CD4-positive, alpha-beta T cell treated with Interleukin-2 at 100 ng/mL for 4 hours (primary cell): ENCODE results near the gene TPST1.
"Not testable (repeated sequence)": the region's sequence is repeated elsewhere in the genome, so short reads cannot be mapped to it uniquely, and the experiment has no call there.

Source experiments
- DNase-seq: peaks from one replicate; pipeline ENCODE4 v3.0.0-alpha.2; 2020; ENCODE audit warnings: low spot score

Gene TPST1

DNA sequence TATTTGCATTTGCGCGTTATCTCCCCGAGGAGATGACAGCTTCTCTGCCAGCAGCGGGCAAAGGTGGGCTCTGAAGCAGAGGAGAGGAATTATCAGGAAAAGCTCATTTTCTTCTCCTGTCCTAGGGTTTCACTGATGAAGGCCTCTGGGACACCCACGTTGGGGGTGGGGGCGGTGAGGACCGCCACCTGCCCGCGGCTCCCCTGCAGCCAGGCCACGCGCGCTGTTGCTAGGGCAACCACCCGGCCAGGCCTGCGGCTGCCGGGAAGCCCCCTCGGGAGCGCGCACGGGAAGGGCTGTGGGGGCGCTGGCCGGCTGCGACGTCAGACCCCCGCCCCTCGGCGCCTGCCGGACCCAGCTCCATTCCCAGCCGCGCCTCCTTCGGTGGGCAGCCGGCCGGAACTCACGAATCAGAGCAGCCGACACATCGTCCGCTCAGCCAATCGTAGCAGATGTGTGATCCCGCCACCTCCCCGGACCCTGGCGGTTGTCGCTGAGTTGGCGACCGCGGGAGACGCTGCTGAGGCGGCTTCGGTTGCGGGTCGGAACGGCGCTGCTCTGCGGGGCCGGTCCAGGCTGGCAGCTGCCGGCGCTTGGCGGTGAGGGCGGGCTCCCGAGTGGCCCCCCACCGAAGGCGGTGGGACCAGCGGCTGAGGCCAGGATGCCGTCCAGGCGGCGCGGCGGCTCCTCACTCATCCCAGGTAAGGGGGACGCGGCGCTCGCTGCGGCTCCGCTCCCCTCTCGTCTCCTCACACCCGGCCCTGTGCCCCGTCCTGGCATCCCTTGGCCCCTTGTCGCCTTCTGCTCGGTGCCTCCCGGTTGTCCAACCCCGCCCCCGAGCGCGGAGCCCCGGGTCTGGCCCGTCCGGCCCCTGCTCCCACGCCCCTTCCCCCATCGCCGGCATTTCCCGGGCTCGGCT is at the start of gene TPST1:
TPST1 (plus strand) TSS at position 513 of the 919 bp plus-strand sequence. CDS start 35,092 bp downstream, outside the sequence.
- peak; percentile 77 for DNase-seq

DNA sequence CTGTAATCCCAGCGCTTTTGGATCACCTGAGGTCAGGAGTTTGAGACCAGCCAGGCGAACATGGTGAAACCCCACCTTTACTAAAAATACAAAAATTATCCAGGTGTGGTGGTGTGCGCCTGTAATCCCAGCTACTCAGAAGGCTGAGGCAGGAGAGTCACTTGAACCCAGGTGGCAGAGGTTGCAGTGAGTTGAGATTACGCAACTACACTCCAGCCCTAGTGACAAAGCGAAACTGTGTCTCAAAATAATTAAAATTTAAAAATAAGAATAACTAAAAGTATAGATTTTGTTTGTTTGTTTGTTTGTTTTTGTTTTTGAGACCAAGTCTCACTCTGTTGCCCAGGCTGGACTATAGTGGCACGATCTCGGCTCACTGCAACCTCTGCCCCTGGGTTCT is 49.1 kb upstream of the TPST1 start:
- not testable (repeated sequence) for DNase-seq

DNA sequence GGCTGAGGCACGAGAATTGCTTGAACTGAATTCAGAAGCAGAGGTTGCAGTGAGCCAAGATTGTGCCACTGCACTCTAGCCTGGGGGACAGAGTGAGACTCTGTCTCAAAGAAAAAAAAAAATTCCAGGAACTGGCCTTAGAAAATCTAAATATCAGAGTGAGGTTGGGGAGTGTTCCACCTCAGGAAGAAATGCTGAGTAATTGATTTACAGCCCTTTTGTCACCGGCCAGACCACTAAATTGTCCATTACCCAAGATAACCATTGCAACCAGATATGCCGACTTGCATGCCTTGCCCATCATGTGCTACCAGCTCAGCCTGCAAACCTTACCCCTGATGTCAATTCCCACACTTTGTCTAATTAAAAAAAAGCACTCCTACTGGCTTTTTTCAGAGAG is 48.1 kb upstream of the TPST1 start:
- no peak for DNase-seq

DNA sequence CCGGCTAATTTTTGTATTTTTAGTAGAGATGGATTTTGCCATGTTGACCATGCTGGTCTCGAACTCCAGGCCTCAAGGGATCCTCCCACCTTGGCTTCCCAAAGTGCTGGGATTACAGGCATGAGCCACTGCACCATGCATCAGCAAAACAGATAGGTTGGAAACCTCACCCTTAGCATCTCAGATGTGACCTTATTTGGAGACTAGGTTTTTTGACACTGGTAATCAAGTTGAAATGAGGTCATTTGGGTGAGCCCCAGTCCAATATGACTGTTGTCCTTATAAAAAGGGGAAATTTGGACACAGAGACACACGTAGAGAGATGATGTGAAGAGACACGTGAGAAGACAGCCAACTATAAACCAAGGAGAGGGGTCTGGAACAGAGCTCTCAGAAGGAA is 42.5 kb upstream of the TPST1 start:
- DNase-seq: no peak

DNA sequence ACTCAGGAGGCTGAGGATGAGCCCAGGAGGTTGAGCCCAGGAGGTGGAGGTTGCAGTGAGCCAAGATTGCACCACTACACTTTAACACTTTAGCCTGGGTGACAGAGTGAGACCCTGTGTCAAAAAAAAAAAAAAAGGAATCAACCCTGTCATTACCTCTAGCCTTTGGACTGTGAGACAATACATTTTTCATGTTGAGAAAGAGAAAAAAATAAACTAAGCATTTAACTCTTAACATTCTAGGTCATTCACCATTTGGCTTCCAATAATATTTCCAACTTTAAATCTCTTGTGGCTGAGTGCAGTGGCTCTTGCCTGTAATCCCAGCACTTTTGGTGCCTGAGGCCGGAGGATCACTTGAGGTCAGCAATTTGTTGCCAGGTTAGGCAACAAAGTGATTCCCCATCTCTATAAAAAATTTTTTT is 41.9 kb upstream of the TPST1 start:
- DNase-seq: no peak

DNA sequence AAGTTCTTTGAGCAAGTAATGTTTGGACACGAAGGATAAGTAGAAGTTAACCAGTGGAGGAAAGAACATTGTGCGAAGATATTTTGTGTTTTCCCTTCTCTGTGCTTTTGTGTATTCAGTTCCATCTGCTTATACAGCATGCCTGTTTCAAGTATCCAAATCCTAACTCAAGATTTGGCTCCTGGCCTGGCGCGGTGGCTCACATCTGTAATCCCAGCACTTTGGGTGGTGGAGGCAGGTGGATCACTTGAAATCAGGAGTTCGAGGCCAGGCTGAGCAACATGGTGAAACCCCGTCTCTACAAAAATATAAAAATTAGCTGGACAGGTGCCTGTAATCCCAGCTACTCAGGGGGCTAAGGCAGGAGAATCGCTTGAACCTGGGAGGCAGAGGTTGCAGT is 40.8 kb upstream of the TPST1 start:
- DNase-seq: no peak

DNA sequence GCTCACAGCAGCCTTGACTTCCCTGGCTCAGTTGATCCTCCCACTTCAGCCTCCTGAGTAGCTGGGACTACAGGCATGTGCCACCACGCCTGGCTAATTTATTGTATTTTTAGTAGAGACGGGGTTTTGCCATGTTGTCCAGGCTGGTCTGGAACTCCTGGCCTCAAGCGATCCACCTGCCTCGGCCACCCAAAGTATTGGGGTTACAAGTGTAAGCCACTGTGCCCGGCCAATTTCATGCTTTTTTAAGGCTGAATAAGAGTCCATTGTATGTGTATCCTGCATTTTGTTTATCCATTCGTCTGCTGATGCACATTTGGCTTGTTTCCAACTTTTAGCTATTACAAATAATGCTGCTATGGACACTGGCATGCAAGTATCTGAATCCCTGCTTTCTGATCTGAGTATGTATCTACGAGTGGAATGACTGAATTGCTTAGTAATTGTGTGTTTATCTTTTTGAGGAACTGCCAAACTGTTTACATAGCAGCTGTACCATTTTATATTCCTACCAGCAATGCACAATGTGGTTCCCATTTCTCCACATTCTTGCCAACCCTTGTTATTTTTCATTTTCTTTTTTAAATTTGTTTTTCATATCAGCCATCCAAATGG is 37.3 kb upstream of the TPST1 start:
- no peak for DNase-seq

DNA sequence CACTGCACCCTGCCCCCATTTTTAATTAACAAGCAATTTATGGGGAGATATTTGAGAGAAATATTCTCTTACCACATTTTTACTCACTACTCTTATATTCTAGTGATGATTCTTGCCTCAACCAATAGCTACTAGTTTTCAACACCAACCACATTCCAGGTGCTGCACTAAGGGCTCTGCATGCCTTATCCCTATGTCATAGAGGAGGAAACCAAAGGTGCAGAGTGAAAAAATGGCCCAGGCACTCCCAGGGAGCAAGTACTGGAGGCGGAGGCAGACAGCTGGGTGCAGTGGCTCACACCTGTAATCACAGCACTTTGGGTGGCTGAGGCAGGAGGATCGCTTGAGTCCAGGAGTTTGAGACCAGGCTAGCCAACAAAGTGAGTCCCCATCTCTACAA is 35.5 kb upstream of the TPST1 start:
- DNase-seq: no peak

DNA sequence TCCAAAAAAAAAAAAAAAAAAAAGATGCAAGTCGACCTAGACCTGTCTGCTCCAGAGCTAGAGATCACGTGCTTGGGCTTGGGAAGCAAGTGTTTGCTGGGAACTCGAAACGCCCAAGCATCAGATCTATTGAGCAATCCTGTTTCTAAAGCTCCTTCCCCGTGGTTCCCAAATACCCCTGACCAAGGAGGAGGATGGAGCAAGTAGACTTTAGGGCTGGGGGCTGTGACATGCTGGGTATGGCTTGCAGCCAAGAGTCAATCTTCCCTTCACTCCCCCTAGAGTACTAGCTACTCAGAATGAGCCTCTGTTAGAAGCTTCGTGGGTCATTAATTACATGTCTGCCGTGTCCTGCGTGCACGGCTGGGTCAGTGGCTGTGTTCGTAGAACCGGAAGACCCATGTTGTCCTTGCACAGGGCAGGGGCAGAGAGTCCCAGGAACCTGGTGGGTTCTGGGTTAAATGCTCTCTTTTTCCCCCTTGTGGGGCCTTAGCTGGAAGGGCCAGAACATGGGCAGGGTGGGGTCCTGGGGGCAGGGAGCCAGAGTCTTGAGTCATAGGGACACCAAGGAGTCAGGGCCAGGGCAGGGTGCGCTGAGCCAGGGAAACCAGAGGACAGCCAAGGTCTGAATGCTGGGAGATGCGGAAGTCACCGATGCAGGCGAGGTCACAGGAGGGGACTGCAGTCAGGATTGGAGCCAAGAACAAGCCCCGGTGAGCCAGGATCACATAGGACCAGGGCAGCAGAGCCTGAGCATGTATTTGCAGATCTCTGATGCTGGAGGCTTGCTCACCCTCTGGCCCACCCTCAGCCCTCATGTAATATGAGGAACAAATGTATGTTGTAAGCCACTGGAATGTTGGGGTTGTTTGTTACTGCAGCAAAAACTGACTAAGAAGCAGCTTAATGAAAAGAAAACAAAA is 34.6 kb upstream of the TPST1 start:
- no peak for DNase-seq

DNA sequence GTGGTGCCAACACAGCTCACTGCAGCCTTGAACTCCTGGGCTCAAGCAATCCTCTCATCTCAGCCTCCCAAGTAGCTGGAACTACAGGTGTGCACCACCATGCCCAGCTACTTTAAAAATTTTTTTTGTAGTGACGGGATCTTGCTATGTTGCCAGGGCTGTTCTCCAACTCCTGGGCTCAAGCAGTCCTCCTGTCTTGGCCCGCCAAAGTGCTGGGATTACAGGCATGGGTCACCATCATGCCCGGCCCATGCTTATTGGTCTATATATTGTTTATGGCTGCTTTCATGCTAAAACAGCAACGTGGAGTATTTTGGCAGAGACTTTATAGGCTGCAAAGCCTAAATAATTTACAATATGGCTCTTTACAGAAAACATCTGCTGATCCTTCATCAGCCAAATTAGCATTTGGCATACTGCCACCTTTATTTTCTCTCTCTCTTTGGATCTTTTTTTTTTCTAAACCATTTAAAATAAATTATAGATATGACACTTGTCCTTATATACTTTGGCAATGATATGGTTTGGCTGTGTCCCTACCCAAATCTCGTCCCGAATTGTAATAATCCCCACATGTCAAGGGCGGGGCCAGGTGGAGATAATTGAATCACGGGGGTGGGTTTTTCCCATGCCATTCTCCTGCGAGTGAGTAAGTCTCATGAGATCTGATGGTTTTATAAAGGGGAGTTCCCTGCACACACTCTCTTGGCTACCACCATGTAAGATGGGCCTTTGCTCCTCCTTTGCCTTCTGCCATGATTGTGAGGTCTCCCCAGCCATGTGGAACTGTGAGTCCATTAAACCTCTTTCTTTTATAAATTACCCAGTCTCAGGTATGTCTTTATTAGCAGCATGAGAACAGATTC is 32.4 kb upstream of the TPST1 start:
- DNase-seq: not testable (repeated sequence)

DNA sequence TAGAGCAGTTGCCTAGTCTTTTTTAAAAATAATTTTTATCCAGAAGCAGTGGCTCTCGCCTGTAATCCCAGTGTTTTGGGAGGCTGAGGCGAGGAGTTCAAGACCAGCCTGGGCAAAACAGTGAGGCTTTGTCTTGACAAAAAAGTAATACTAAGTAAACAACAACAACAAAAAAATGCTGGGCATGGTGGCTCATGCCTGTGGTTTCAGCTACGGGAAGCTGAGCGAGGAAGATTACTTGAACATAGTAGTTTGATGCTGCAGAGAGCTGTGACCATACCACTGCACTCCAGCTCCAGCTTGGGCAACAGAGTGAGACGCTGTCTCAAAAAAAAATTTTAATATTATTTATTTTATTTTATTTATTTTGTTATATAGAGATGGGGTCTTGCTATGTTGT is 31.3 kb upstream of the TPST1 start:
- no peak for DNase-seq

DNA sequence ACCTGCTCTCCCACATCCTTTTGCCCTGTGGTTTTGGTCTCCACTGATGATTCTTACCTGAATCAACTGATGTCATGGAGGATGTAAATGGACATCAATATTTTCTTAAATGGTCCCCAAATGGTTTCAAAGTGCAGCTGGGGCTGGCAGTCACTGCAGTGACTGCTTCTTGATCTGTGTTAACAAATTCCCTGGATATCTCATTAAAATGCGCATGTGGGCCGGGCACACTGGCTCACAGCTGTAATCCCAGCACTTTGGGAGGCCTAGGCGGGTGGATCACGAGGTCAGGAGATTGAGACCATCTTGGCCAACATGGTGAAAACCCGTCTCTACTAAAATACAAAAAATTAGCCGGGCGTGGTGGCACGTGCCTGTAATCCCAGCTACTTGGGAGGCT is 30.1 kb upstream of the TPST1 start:
- not testable (repeated sequence) for DNase-seq

DNA sequence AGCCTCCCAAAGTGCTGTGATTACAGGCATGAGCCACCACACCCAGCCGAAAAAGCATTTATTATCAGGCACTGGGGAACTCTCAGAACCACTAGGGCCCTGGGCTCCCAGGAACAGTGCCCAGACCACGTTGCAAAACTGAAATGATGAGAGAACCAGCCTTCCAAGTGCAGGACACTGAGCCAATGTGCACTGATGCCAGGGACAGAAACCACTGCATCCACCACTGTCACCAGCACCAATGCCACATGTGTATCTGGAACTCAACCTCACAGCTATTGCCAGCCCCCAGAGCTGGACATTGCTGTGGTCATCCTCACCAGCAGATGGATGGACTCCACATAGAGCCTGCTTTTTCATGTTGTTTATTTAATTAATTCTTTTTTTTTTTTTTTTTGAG is 28.2 kb upstream of the TPST1 start:
- no peak for DNase-seq

DNA sequence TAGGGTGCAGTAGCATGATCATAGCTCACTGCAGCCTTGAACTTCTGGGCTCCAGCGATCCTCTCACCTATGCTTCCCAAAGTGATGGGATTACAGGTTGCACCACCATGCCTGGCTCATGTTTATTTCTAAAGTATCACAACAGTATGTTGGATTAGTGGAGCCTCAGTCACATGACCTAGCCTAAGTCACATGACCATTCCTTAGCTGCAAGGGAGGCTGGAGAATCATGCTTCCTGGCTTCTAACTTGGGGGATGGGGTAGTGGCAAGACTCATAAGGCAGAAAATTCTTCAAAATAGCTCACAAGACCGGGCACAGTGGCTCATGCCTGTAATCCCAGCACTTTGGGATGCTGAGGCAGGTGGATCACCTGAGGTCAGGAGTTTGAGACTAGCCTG is 26.9 kb upstream of the TPST1 start:
- DNase-seq: no peak

DNA sequence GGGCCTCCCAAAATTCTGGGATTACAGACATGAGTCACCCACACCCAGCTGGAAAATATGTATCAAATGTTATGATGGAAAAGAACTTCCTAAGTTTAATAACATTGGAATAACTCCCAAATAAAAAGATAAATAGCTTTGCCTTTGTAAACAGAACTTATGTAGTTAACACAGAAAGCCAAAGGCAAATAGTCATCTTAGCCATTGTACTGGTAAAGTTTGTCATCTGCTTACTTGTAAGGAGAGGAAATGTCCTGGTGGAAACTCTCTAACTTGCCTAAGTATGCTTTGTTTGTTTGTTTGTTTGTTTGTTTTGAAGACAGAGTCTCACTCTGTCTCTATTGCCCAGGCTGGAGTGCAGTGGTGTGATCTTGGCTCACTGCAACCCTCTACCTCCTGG is 23.8 kb upstream of the TPST1 start:
- no peak for DNase-seq

DNA sequence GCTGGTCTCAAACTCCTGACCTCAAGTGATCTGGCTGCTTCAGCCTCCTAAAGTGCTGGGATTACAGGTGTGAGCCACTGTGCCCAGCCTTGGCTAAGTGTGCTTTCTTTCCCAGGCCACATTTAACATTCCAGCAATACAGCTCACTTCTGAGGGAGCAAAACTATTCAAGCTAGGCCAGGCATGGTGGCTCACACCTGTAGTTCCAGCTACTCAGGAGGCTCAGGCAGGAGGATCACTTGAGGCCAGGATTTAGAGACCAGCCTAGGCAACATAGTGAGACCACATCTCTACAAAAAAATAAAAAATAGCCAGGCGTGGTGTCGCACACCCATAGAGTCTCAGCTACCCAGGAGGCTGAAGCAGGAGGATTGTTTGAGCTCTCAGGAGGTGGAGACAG is 23.3 kb upstream of the TPST1 start:
- DNase-seq: no peak

DNA sequence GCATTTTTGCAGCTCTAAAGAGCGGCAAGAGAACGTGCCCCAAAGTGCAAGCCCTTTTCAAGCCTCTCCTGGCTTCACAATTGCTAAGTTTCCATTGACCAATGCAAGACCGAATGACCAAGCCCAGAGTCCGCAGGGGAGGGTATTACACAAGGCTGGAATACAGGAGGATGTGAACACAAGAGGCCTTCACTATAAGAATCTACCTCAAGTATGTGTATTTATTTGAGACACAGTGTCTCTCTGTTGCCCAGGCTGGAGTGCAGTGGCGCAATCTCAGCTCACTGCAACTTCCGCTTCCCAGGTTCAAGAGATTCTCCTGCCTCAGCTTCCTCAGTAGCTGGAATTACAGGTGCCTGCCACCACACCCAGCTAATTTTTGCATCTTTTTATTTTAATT is 22.2 kb upstream of the TPST1 start:
- DNase-seq: no peak

DNA sequence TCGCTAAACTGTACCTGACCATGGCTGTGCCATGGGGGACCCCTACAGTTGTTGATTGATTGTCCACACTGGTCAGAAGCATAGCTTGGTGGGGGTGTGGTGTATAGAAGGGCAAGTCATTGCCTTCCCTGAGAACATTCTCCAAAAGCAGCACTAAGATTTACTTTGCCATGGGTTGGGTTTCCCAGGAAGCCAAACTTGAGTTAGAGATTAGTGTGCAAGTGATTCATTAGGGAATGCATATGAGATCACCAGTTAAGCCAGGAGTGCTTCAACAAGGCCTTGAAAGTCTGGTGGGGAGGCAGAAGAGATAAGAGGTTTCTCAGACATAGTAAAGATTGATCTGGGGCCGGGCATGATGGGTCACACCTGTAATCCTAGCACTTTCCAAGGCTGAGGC is 21.4 kb upstream of the TPST1 start:
- DNase-seq: no peak

DNA sequence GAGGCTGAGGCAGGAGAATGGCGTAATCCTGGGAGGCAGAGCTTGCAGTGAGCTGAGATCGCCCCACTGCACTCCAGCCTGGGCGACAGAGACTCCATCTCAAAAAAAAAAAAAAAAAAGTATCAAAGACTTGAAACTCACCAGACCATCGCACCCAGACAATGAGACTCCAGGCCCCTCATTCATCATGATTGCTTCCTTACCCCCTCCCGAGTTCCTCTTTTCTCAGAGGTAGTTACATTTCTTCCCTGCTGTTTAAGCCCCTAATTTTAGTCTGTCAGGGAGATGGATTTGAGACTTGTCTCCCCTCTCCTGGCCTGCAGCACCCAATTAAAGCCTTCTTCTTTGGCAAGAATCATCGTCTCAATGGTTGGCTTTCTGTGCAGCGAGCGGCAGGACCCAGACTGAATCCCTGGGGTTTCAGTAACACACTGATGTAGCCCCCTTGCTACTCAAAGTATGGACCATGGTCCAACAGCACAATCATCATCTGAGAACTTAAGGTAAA is 19.4 kb upstream of the TPST1 start:
- DNase-seq: no peak

DNA sequence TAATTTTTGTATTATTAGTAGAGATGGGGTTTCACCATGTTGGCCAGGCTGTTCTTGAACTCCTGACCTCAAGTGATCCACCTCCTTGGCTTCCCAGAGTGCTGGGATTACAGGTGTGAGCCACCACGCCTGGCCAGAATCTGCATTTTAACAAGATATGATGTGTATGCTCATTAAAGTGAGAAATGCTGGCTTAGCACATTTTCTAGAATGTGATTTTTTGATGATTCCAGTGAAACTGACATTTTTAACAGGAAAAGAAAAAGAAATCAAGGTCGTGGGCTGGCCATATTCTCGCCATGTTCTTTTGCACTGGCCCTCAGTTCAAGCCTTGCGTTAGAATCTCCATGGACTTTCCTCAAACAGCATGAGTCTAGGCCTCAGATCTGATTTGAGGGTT is 18.1 kb upstream of the TPST1 start:
- DNase-seq: no peak

DNA sequence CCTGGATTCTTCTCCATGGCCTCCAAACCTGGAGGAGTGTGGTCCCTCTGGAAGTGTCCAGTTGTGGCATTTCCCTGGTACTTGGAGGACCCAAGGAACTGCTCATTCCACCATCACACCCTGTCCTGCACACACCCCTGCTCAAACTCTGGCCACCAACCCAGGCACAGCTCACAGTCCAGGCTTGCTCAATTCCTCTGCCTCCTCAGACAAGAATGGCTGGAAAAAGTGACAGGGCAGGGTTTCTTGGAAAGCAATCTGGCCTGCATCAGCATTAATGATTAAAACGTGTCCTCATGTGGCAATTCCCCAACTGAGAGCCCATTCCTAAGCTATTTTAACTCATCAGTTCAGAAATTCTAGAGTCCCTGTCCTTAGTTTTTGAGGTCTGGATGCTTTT is 17.2 kb upstream of the TPST1 start:
- no peak for DNase-seq
